DND-41 (cell line): ENCODE results near the gene ANKMY1.

Experiments used
- ATAC-seq: fragments of 200-7000 bp; cut with Tn5 transposase; 3 replicates; pipeline ENCODE4 v1.9.1; 2021; ENCODE audit warnings: low read depth; ENCODE audit not compliant: insufficient read depth
- DNase-seq: peaks from one replicate; pipeline ENCODE4 v3.0.0-alpha.2; 2020
- H2AFZ ChIP-seq: 2 replicates; pipeline ENCODE4 v1.6.0; 2012; ENCODE audit warnings: low read depth, low read length
- H3K27ac ChIP-seq: 2 replicates; pipeline ENCODE4 v1.5.1; 2012; ENCODE audit warnings: low read length, inconsistent platforms
- H3K27me3 ChIP-seq: fragments of 200-600 bp; sonication (generic); 2 replicates; pipeline ENCODE4 v1.6.0; 2012; ENCODE audit warnings: low read length, mild to moderate bottlenecking, inconsistent platforms; ENCODE audit not compliant: insufficient read depth, poor library complexity
- H3K36me3 ChIP-seq: 2 replicates; pipeline ENCODE4 v1.5.1; 2012; ENCODE audit warnings: low read length, inconsistent platforms; ENCODE audit not compliant: insufficient read depth
- H3K4me1 ChIP-seq: 2 replicates; pipeline ENCODE4 v1.5.1; 2012; ENCODE audit warnings: mild to moderate bottlenecking, low read length; ENCODE audit not compliant: insufficient read depth
- H3K4me2 ChIP-seq: 2 replicates; pipeline ENCODE4 v1.6.0; 2012; ENCODE audit warnings: mild to moderate bottlenecking, moderate library complexity, low read length, inconsistent platforms; ENCODE audit not compliant: insufficient read depth
- H3K4me3 ChIP-seq, 2 experiments: fragments of 200-600 bp in 1 of 2; shearing (Covaris generic) in 1 of 2; 2 replicates each; pipeline ENCODE4 v1.5.1; 2012 to 2016; ENCODE audit warnings: inconsistent platforms in 2 of 2, low read length in 2 of 2, mild to moderate bottlenecking in 2 of 2, low read depth in 1 of 2, moderate library complexity in 1 of 2
- H3K79me2 ChIP-seq: 2 replicates; pipeline ENCODE4 v1.6.0; 2012; ENCODE audit warnings: low read length, inconsistent platforms; ENCODE audit not compliant: insufficient read depth
- H3K9ac ChIP-seq: 2 replicates; pipeline ENCODE4 v1.6.0; 2012; ENCODE audit warnings: low read depth, mild to moderate bottlenecking, inconsistent platforms, low read length, moderate library complexity
- H3K9me3 ChIP-seq: 2 replicates; pipeline ENCODE4 v1.5.1; 2012; ENCODE audit warnings: low read length, moderate library complexity, mild to moderate bottlenecking, inconsistent platforms; ENCODE audit not compliant: insufficient read depth, severe bottlenecking
- H4K20me1 ChIP-seq: 2 replicates; pipeline ENCODE4 v1.6.0; 2012; ENCODE audit warnings: low read length; ENCODE audit not compliant: insufficient read depth
- EZH2 ChIP-seq: IDR thresholded peaks from 3 replicates; pipeline ENCODE4 v1.6.1; 2012; ENCODE audit warnings: borderline replicate concordance, low read depth, mild to moderate bottlenecking, moderate library complexity, low read length, inconsistent platforms; ENCODE audit not compliant: severe bottlenecking
- TF ChIP-seq, protein P1 (sequence below): IDR thresholded peaks from 2 replicates; pipeline ENCODE4 v1.5.1; 2012; ENCODE audit warnings: borderline replicate concordance, low read length, moderate library complexity, mild to moderate bottlenecking; ENCODE audit not compliant: poor library complexity, severe bottlenecking; ENCODE audit errors: extremely low read depth

Gene ANKMY1

DNA sequence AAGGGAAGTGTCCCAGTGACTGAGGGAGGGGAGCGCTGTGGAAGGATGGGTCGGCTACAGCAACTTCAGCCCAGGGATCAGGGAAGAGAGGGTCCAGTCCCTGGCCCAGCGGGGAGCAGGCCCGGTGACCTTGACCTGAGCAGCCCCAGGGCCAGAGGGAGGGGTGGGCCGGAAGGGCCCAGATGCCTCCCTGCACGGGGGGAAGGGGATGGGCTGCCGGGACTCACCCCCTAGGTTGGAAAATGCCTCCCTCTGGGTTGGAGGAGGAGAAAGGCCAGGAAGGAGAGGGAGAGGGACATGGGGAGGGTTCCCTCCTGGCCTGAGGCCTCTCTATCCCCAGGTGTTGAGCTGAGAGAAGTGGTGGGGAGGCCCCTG lies 102.5 kb downstream of the ANKMY1 start:
- Histone ChIP-seq H4K20me1 (peaks cover 3% of the 10 kb centered on the region; the same call in 1 of the 2 replicates), H3K27me3 (no peaks in the 10 kb centered on the region), H3K9me3 (no peaks in the 10 kb centered on the region), H3K27ac (no peak overlapping the region), H3K4me1 (no peaks in the 10 kb centered on the region), H2AFZ (no peak overlapping the region), H3K36me3 (no peaks in the 10 kb centered on the region), H3K79me2 (no peaks in the 10 kb centered on the region), H3K4me3 (no peak overlapping the region), H3K9ac (no peak overlapping the region), H3K4me2 (no peak overlapping the region)
- TF ChIP-seq EZH2, result no peak
- TF ChIP-seq, protein P1, sequence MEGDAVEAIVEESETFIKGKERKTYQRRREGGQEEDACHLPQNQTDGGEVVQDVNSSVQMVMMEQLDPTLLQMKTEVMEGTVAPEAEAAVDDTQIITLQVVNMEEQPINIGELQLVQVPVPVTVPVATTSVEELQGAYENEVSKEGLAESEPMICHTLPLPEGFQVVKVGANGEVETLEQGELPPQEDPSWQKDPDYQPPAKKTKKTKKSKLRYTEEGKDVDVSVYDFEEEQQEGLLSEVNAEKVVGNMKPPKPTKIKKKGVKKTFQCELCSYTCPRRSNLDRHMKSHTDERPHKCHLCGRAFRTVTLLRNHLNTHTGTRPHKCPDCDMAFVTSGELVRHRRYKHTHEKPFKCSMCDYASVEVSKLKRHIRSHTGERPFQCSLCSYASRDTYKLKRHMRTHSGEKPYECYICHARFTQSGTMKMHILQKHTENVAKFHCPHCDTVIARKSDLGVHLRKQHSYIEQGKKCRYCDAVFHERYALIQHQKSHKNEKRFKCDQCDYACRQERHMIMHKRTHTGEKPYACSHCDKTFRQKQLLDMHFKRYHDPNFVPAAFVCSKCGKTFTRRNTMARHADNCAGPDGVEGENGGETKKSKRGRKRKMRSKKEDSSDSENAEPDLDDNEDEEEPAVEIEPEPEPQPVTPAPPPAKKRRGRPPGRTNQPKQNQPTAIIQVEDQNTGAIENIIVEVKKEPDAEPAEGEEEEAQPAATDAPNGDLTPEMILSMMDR, result no peak
- ATAC-seq, result no peak
- no peak for DNase-seq

DNA sequence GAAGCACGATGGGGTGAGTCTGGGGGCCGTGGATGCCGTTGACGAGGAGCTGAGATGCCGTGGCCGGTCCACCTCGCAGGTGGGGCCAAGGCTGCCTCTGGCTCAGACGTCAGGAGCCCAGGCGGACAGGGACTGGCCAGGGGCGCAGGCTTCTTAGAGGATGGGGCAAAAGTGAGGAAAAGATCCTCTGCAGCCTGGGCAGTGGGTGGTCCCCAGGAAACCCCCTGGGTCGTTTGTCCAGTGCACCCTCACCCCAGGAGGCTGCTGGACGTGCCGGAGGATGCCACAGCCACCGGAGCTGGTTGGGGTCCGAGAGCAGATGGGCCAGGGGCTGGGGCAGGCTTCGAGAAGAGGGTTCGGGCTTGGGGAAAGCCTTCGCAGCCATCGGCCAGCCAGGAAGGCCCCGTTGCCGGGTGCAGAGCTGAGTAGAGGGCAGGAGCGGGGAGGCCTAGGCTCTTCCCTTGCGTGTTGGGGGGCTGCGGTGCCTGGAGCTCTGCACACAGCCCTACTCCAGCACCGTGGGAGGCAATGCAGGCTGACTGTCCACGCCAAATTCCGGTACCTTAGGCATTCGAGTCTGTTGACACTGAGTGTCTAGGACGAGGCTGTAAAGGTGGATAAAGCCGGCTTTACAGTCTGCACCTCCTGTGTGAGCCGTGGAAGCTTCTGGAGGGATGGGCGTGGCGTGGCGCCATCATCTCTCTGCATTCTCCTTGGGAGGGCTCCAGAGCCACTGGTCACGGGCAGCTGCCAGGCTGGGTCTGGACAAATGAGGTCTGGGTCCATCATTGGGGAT lies 103.5 kb downstream of the ANKMY1 start:
- Histone ChIP-seq H3K4me3 (no peak overlapping the region), H3K27ac (no peak overlapping the region), H2AFZ (no peak overlapping the region), H4K20me1 (peaks cover 5% of the 10 kb centered on the region; the same call in 1 of the 2 replicates), H3K4me1 (no peaks in the 10 kb centered on the region), H3K27me3 (no peaks in the 10 kb centered on the region), H3K9me3 (no peaks in the 10 kb centered on the region), H3K36me3 (no peaks in the 10 kb centered on the region), H3K9ac (no peak overlapping the region), H3K4me2 (no peak overlapping the region), H3K79me2 (no peaks in the 10 kb centered on the region)
- ATAC-seq (no peak), DNase-seq (no peak)
- TF ChIP-seq EZH2, result no peak
- TF ChIP-seq, protein P1, result no peak

DNA sequence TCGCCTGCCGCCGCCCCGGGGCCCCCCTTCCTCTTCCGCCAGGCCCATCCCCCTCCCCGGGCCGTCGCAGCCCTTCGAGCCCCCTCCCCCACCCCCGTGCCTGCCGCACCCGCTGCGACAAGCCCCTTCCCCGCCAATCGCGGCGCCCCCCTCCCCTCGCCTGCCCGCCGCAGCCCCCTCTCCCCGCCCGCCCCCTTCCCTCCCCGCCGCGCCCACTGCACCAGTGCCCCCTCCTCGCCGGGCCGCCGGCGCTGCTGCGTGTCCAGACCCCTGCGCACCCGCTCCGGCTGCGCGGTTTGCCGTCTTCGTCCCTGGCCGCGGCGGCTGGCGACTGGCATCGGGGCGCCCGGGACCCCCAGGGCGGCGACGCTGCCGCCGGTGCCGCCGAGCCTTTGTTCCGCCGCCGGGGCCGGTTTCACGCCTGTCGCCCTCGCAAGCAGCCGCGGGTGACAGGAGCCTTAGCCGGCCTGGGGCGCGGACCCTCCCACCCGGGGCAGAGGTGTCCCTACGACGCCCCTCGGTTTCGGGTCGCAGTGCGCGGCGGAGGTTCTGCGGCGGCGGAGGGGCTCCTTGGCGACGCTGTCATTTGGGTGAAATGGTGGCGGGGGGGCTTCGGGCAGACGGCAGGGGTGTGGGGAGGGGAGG lies 104.2 kb downstream of the ANKMY1 start:
- H3K79me2 ChIP-seq, result no peaks in the 10 kb centered on the region
- no peaks in the 10 kb centered on the region for H3K9me3 ChIP-seq
- H3K36me3 ChIP-seq, result no peaks in the 10 kb centered on the region
- no peak overlapping the region for H2AFZ ChIP-seq
- H3K4me1 ChIP-seq, result no peaks in the 10 kb centered on the region
- H3K4me3 ChIP-seq, result no peak overlapping the region
- TF ChIP-seq, protein P1, result no peak
- TF ChIP-seq EZH2, result no peak
- no peak overlapping the region for H3K4me2 ChIP-seq
- no peak overlapping the region for H3K9ac ChIP-seq
- H3K27me3 ChIP-seq, result no peaks in the 10 kb centered on the region
- ATAC-seq (no peak), DNase-seq (no peak)
- H4K20me1 ChIP-seq, result peaks cover 5% of the 10 kb centered on the region; the same call in 1 of the 2 replicates
- no peak overlapping the region for H3K27ac ChIP-seq
